Measurements from ENCODE around the gene SPATA45. TPM values are rescaled to one million over a fixed set of nuclear protein-coding genes. Genes with fewer than 3 reads are reported as not detected.

SPATA45 gene
- total RNA-seq, 4 donors from 2014 or later: not detected

- peaks cover 0 to 15% (median 0%) of the 10 kb centered on the region in 3 donors for H3K36me3 ChIP-seq
- no peak overlapping the region for H3K4me3 ChIP-seq
- peak overlapping the region; percentile 5 to 64 (median 36) for H3K27ac ChIP-seq
- DNase-seq: no peak
- peaks cover 0 to 23% (median 4%) of the 10 kb centered on the region in 4 donors for H3K4me1 ChIP-seq
- TF ChIP-seq CTCF (IDR thresholded peaks at IDR 0.05) (no peak), POLR2A (IDR thresholded peaks at IDR 0.05) (no peak)
- H3K27me3 ChIP-seq: no peaks in the 10 kb centered on the region
- H3K9me3 ChIP-seq: no peaks in the 10 kb centered on the region
Measured at GRCh38 chr1:212794561-212795014, 52.9 kb downstream of the SPATA45 start.

- Histone ChIP-seq H3K27ac (peak overlapping the region; percentile 87 to 91 (median 88)), H3K9me3 (no peaks in the 10 kb centered on the region), H3K4me1 (peaks cover 0 to 30% (median 4%) of the 10 kb centered on the region in 4 donors), H3K27me3 (no peaks in the 10 kb centered on the region), H3K36me3 (peaks cover 0 to 11% (median 0%) of the 10 kb centered on the region in 3 donors), H3K4me3 (peak overlapping the region; percentile 54 to 91 (median 80))
- no peak for TF ChIP-seq POLR2A (IDR thresholded peaks at IDR 0.05)
- no peak for TF ChIP-seq CTCF (IDR thresholded peaks at IDR 0.05)
- DNase-seq: no peak
Measured at GRCh38 chr1:212792396-212792908, 55.0 kb downstream of the SPATA45 start.

DNA sequence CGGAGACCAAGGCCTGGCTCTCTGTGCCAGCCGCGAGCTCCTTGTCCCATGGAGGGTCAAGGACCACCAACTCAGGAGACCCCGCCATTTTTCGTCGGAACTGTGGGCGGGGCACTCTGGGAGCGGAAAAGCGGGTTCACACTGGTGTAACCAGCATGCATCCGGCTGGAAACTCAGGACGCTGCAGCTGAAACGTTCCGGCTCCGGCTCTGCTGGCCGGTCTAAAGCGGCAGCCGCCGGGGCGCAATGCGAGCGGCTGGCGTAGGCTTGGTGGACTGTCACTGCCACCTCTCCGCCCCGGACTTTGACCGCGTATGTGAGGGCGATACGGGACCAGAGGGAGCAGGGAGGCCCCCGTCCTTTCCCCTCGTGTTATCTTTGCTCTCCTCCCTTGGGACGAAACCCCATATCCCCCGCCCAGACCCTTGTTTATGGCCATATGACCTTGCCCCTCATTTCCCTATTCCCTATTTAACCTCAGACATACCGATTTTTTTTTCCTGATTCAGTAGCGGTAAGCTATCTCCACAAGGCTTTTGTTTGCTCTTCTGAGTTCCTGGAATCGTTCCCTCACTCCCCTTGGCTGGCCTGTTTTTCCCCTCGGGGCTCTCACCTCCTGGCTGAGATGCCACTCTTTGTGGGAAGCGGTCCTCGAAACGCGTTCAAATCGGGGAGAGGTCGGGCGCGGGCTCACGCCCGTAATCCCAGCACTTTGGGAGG is 55.6 kb downstream of the SPATA45 start, which contains the start of the genes NSL1 and TATDN3:
Gene NSL1 (minus strand): TSS at position 102 of the 720 bp plus-strand sequence. CDS start 14 bp downstream, at position 88.
Gene TATDN3 (plus strand): TSS at position 219 of the 720 bp plus-strand sequence. CDS start 28 bp downstream, at position 247.
- Histone ChIP-seq H3K36me3 (peaks cover 0 to 7% (median 0%) of the 10 kb centered on the region in 3 donors), H3K9me3 (no peaks in the 10 kb centered on the region), H3K27me3 (no peaks in the 10 kb centered on the region), H3K4me1 (peaks cover 0 to 30% (median 4%) of the 10 kb centered on the region in 4 donors), H3K4me3 (peak within 1 kb of the TSS; percentile 54 to 91 (median 80)), H3K27ac (peak within 1 kb of the TSS; percentile 87 to 91 (median 88))
- DNase-seq: peak; percentile 83 to 94 (median 94)
- TF ChIP-seq CTCF (IDR thresholded peaks at IDR 0.05): peak in 1 of 6 experiments; percentile 8
- peak; percentile 83 to 87 for TF ChIP-seq POLR2A (IDR thresholded peaks at IDR 0.05)

GRCh38 chr1:212791261-212791675 is 56.2 kb downstream of the SPATA45 start:
- Histone ChIP-seq H3K4me1 (peaks cover 0 to 30% (median 4%) of the 10 kb centered on the region in 4 donors), H3K4me3 (peak overlapping the region; percentile 54 to 91 (median 80)), H3K36me3 (peaks cover 0 to 8% (median 0%) of the 10 kb centered on the region in 3 donors), H3K27ac (peak overlapping the region; percentile 87 to 91 (median 88)), H3K27me3 (no peaks in the 10 kb centered on the region), H3K9me3 (no peaks in the 10 kb centered on the region)
- TF ChIP-seq POLR2A (IDR thresholded peaks at IDR 0.05) (no peak), CTCF (IDR thresholded peaks at IDR 0.05) (no peak)
- DNase-seq: no peak

DNA sequence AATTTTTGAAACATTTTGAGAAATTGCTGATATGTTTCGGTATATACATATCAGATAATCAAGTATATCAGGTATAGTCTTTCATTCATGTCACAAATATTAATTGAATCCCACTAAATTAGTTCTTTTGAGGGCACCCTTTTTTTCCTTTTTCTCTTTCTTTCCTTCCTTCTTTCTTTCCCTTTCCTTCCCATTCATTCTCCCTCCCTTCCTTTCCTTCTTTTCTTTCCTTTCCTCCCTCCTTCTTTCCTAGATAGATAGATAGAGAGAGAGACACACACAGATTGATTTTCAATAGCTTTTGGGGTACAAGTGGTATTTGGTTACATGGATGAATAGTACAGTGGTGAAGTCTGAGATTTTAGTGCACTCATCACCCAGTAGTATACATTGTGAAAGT is 61.6 kb downstream of the SPATA45 start:
- no peak overlapping the region for H3K27ac ChIP-seq
- H3K27me3 ChIP-seq: no peaks in the 10 kb centered on the region
- no peak for DNase-seq
- H3K4me1 ChIP-seq: peaks cover 0 to 19% (median 4%) of the 10 kb centered on the region in 4 donors
- H3K4me3 ChIP-seq: no peak overlapping the region
- H3K9me3 ChIP-seq: no peaks in the 10 kb centered on the region
- peaks cover 0 to 40% (median 0%) of the 10 kb centered on the region in 3 donors for H3K36me3 ChIP-seq
- TF ChIP-seq POLR2A (IDR thresholded peaks at IDR 0.05) (no peak), CTCF (IDR thresholded peaks at IDR 0.05) (no peak)
